Natural killer cell (primary cell): ENCODE data around the gene CA4. TPM values are rescaled to one million over a fixed set of nuclear protein-coding genes. Genes with fewer than 3 reads are reported as not detected.

Source experiments
- ATAC-seq, 3 donors: fragments of 150-1000 bp in 2 of 3; fragments of 200-7000 bp in 1 of 3; cut with Tn5 transposase; 1 replicate in 1 of 3; 2 replicates in 2 of 3; pipeline ENCODE4 v1.10.0; 2021; ENCODE audit warnings: mild to moderate bottlenecking in 2 of 3, moderate library complexity in 2 of 3
- DNase-seq, 2 donors: peaks; one replicate each; pipeline versions ENCODE4 v3.0.0 to v3.0.0-alpha.2; 2013 to 2021; ENCODE audit warnings: mixed read lengths in 1 of 2
- H3K27ac ChIP-seq: one replicate; pipeline ENCODE4 v1.5.1; 2013; ENCODE audit warnings: mild to moderate bottlenecking, low read length
- H3K27me3 ChIP-seq: one replicate; pipeline ENCODE4 v1.6.1; 2013; ENCODE audit warnings: low read length; ENCODE audit not compliant: control insufficient read depth, insufficient read depth
- H3K36me3 ChIP-seq: one replicate; pipeline ENCODE4 v1.6.1; 2013; ENCODE audit warnings: low read length; ENCODE audit not compliant: control insufficient read depth, insufficient read depth
- H3K4me1 ChIP-seq: one replicate; pipeline ENCODE4 v1.6.1; 2013; ENCODE audit warnings: low read length; ENCODE audit not compliant: control insufficient read depth, insufficient read depth
- H3K4me3 ChIP-seq: one replicate; pipeline ENCODE4 v1.5.1; 2013; ENCODE audit warnings: low read length
- H3K9me3 ChIP-seq: one replicate; pipeline ENCODE4 v1.6.1; 2013; ENCODE audit warnings: low read length; ENCODE audit not compliant: control insufficient read depth, insufficient read depth
- H3K27ac Mint-ChIP-seq, 2 donors: one replicate each; pipeline ENCODE4 v1.8.0; 2022; ENCODE audit warnings: mild to moderate bottlenecking in 2 of 2, mixed read lengths in 2 of 2, moderate library complexity in 1 of 2
- H3K27me3 Mint-ChIP-seq, 2 donors: one replicate each; pipeline ENCODE4 v1.8.0; 2022; ENCODE audit warnings: low read depth in 2 of 2, mixed read lengths in 2 of 2
- H3K36me3 Mint-ChIP-seq: one replicate; pipeline ENCODE4 v1.8.0; 2022; ENCODE audit warnings: mixed read lengths
- H3K4me1 Mint-ChIP-seq, 2 donors: one replicate each; pipeline ENCODE4 v1.8.0; 2022; ENCODE audit warnings: mixed read lengths in 2 of 2
- H3K4me3 Mint-ChIP-seq: one replicate; pipeline ENCODE4 v1.8.0; 2022; ENCODE audit warnings: mild to moderate bottlenecking, moderate library complexity, mixed read lengths
- H3K9me3 Mint-ChIP-seq, 2 donors: one replicate each; pipeline ENCODE4 v1.8.0; 2022; ENCODE audit warnings: mixed read lengths in 2 of 2
- CTCF ChIP-seq: fragments of 200-600 bp; IDR thresholded peaks from one replicate; pipeline ENCODE4 v1.8.0; 2022; ENCODE audit warnings: antibody characterized with exemption
- WGBS: methylation state at CpG from one replicate; pipeline ENCODE4 v1.1.7; 2013; ENCODE audit warnings: missing lambda C conversion rate; ENCODE audit not compliant: insufficient coverage; 5-methylcytosine and 5-hydroxymethylcytosine counted together
- intact Hi-C: fragments of 100-400 bp; cut with micrococcal nuclease; formaldehyde crosslinking; loops from one replicate; pipeline ENCODE4 v1.14.2; 2022
- total RNA-seq, 4 donors: library from RNA; stranded (reverse); fragments of 120-200 nt in 1 of 4; gene quantifications; one replicate each; pipeline versions ENCODE4 v1.2.3 to v1.2.4, GENCODE V29; 2013 to 2022

Gene CA4
- total RNA-seq, 3 donors from 2014 or later (not counting 1 experiment from before 2014, with no cell fraction given): 1.3 TPM; not detected in 2

DNA sequence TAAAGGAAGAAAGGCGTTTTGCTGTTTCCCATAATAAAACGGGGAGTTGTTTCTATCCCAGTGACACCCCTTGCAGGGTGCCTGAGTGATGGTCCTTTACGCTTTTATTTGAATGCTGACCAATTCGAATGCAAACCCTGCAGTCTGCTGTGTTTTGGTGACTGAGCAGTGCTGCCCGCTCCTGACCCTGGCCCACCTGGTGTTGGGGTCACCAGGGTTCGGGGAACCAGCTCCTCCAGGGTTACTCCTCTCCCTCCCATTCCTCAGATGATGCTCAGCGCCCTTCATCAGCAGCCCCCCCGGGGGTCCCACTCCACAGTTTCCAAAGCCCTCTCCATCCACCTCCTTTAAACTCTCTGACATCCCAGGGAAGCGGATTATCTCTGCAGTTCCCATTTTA lies 6.0 kb downstream of the CA4 start:
- intact Hi-C loops: no loop called here
- no peak for DNase-seq
- peaks cover 6% of the 10 kb centered on the region in 2 donors for H3K4me1 Mint-ChIP-seq
- H3K4me3 ChIP-seq: no peak overlapping the region
- H3K36me3 Mint-ChIP-seq: no peaks in the 10 kb centered on the region
- H3K9me3 Mint-ChIP-seq: no peaks in the 10 kb centered on the region
- no peak overlapping the region for H3K27ac ChIP-seq
- WGBS: 85% methylated on average over 9 of the region's 9 CpGs
- H3K36me3 ChIP-seq: no peaks in the 10 kb centered on the region
- H3K4me1 ChIP-seq: peaks cover 4% of the 10 kb centered on the region
- H3K27me3 Mint-ChIP-seq: peaks cover 27 to 31% of the 10 kb centered on the region in 2 donors
- TF ChIP-seq CTCF: no peak
- H3K27me3 ChIP-seq: peaks cover 9% of the 10 kb centered on the region
- H3K9me3 ChIP-seq: no peaks in the 10 kb centered on the region
- no peak for ATAC-seq
- H3K27ac Mint-ChIP-seq: no peak overlapping the region
- H3K4me3 Mint-ChIP-seq: no peak overlapping the region

DNA sequence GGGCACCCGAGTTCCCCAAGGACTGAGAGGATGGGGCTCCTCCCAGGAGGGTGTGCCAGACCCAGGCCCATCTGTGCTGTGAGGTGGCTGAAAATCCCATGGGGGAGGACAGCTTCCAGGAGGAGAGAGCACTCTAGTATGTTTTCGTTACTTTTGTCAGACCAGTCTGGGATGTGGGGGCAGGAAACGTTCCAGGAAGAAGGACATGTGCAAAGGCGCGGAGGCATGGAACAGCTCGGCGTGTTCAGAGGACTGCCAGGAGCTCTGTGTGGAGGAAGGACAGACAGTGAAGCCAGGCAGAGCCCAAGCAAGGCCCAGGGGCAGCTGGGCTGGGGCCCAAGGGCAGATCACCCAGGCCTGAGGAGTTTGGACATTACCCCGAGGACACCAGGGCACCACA lies 7.0 kb downstream of the CA4 start:
- Histone ChIP-seq H3K27me3 (peaks cover 5% of the 10 kb centered on the region), H3K4me3 (no peak overlapping the region), H3K9me3 (no peaks in the 10 kb centered on the region), H3K36me3 (no peaks in the 10 kb centered on the region), H3K27ac (no peak overlapping the region), H3K4me1 (no peaks in the 10 kb centered on the region)
- DNase-seq: no peak
- Mint-ChIP-seq H3K9me3 (no peaks in the 10 kb centered on the region), H3K4me3 (no peak overlapping the region), H3K36me3 (no peaks in the 10 kb centered on the region), H3K27ac (no peak overlapping the region), H3K27me3 (peaks cover 18 to 28% of the 10 kb centered on the region in 2 donors), H3K4me1 (no peaks in the 10 kb centered on the region)
- no peak for TF ChIP-seq CTCF
- WGBS: 87% methylated on average over 8 of the region's 8 CpGs
- intact Hi-C loops: no loop called here
- no peak for ATAC-seq

GRCh38 chr17:60157487-60158040 lies 7.8 kb downstream of the CA4 start:
- H3K9me3 ChIP-seq: no peaks in the 10 kb centered on the region
- no peaks in the 10 kb centered on the region for H3K9me3 Mint-ChIP-seq
- H3K4me3 Mint-ChIP-seq: no peak overlapping the region
- no peaks in the 10 kb centered on the region for H3K36me3 Mint-ChIP-seq
- WGBS: 88% methylated on average over 18 of the region's 18 CpGs
- H3K27ac Mint-ChIP-seq: no peak overlapping the region
- no peak for TF ChIP-seq CTCF
- no peak for ATAC-seq
- no peaks in the 10 kb centered on the region for H3K4me1 Mint-ChIP-seq
- H3K27me3 Mint-ChIP-seq: peaks cover 10 to 26% of the 10 kb centered on the region in 2 donors
- H3K4me3 ChIP-seq: no peak overlapping the region
- no peak overlapping the region for H3K27ac ChIP-seq
- intact Hi-C loops: no loop called here
- no peaks in the 10 kb centered on the region for H3K4me1 ChIP-seq
- DNase-seq: no peak
- no peaks in the 10 kb centered on the region for H3K27me3 ChIP-seq
- H3K36me3 ChIP-seq: no peaks in the 10 kb centered on the region
